ENCODE data around the gene STK39. TPM values are rescaled to one million over a fixed set of nuclear protein-coding genes. Genes with fewer than 3 reads are reported as not detected.

Gene STK39
- total RNA-seq, 1 experiment from 2014 or later, result 18.3 TPM

- Histone ChIP-seq H3K4me3 (no peak overlapping the region), H3K27ac (no peak overlapping the region), H3K9me3 (replicated peaks) (no peaks in the 10 kb centered on the region), H3K27me3 (replicated peaks) (no peaks in the 10 kb centered on the region), H3K4me1 (replicated peaks) (no peaks in the 10 kb centered on the region), H3K36me3 (peaks cover 6% of the 10 kb centered on the region; the same call in 1 of the 2 replicates)
- no peak for DNase-seq (ENCODE audit: low read depth in 1 of 2, low spot score in 2 of 2)
These were observed 183.1 kb downstream of the STK39 start for GRCh38 chr2:168064011-168064998.

- H3K9me3 ChIP-seq (replicated peaks), result no peaks in the 10 kb centered on the region
- no peaks in the 10 kb centered on the region for H3K27me3 ChIP-seq (replicated peaks)
- H3K36me3 ChIP-seq, result peaks cover 6% of the 10 kb centered on the region; the same call in 1 of the 2 replicates
- H3K27ac ChIP-seq, result no peak overlapping the region
- no peak for DNase-seq (ENCODE audit: low read depth in 1 of 2, low spot score in 2 of 2)
- no peak overlapping the region for H3K4me3 ChIP-seq
- H3K4me1 ChIP-seq (replicated peaks), result no peaks in the 10 kb centered on the region
These were observed 184.5 kb downstream of the STK39 start for GRCh38 chr2:168062936-168063335.

GRCh38 chr2:168062054-168062453, 185.3 kb downstream of the STK39 start:
- no peak for DNase-seq (ENCODE audit: low read depth in 1 of 2, low spot score in 2 of 2)
- Histone ChIP-seq H3K27ac (no peak overlapping the region), H3K4me1 (replicated peaks) (no peaks in the 10 kb centered on the region), H3K27me3 (replicated peaks) (no peaks in the 10 kb centered on the region), H3K36me3 (peaks cover 6% of the 10 kb centered on the region; the same call in 1 of the 2 replicates), H3K4me3 (no peak overlapping the region), H3K9me3 (replicated peaks) (no peaks in the 10 kb centered on the region)

GRCh38 chr2:168060986-168061750, 186.2 kb downstream of the STK39 start:
- no peak overlapping the region for H3K4me3 ChIP-seq
- peaks cover 6% of the 10 kb centered on the region; the same call in 1 of the 2 replicates for H3K36me3 ChIP-seq
- no peaks in the 10 kb centered on the region for H3K4me1 ChIP-seq (replicated peaks)
- no peaks in the 10 kb centered on the region for H3K27me3 ChIP-seq (replicated peaks)
- H3K9me3 ChIP-seq (replicated peaks), result no peaks in the 10 kb centered on the region
- DNase-seq (ENCODE audit: low read depth in 1 of 2, low spot score in 2 of 2), result no peak
- H3K27ac ChIP-seq, result no peak overlapping the region

GRCh38 chr2:168059758-168060157, 187.6 kb downstream of the STK39 start:
- Histone ChIP-seq H3K27me3 (replicated peaks) (no peaks in the 10 kb centered on the region), H3K4me1 (replicated peaks) (no peaks in the 10 kb centered on the region), H3K4me3 (no peak overlapping the region), H3K27ac (no peak overlapping the region), H3K36me3 (peaks cover 6% of the 10 kb centered on the region; the same call in 1 of the 2 replicates), H3K9me3 (replicated peaks) (no peaks in the 10 kb centered on the region)
- no peak for DNase-seq (ENCODE audit: low read depth in 1 of 2, low spot score in 2 of 2)

GRCh38 chr2:168058675-168059074, 188.7 kb downstream of the STK39 start:
- Histone ChIP-seq H3K36me3 (peaks cover 6% of the 10 kb centered on the region; the same call in 1 of the 2 replicates), H3K27me3 (replicated peaks) (no peaks in the 10 kb centered on the region), H3K9me3 (replicated peaks) (no peaks in the 10 kb centered on the region), H3K27ac (no peak overlapping the region), H3K4me1 (replicated peaks) (no peaks in the 10 kb centered on the region), H3K4me3 (no peak overlapping the region)
- no peak for DNase-seq (ENCODE audit: low read depth in 1 of 2, low spot score in 2 of 2)

GRCh38 chr2:168056242-168056787, 191.1 kb downstream of the STK39 start:
- Histone ChIP-seq H3K36me3 (peaks cover 6% of the 10 kb centered on the region; the same call in 1 of the 2 replicates), H3K4me3 (no peak overlapping the region), H3K27ac (no peak overlapping the region), H3K9me3 (replicated peaks) (no peaks in the 10 kb centered on the region), H3K27me3 (replicated peaks) (no peaks in the 10 kb centered on the region), H3K4me1 (replicated peaks) (no peaks in the 10 kb centered on the region)
- no peak for DNase-seq (ENCODE audit: low read depth in 1 of 2, low spot score in 2 of 2)

- H3K4me1 ChIP-seq (replicated peaks), result no peaks in the 10 kb centered on the region
- H3K36me3 ChIP-seq, result no peaks in the 10 kb centered on the region
- no peaks in the 10 kb centered on the region for H3K9me3 ChIP-seq (replicated peaks)
- H3K4me3 ChIP-seq, result no peak overlapping the region
- no peak for DNase-seq (ENCODE audit: low read depth in 1 of 2, low spot score in 2 of 2)
- H3K27me3 ChIP-seq (replicated peaks), result no peaks in the 10 kb centered on the region
- no peak overlapping the region for H3K27ac ChIP-seq
These were observed 192.7 kb downstream of the STK39 start for GRCh38 chr2:168054657-168055056.

GRCh38 chr2:168053676-168054075, 193.7 kb downstream of the STK39 start:
- no peaks in the 10 kb centered on the region for H3K4me1 ChIP-seq (replicated peaks)
- DNase-seq (ENCODE audit: low read depth in 1 of 2, low spot score in 2 of 2), result no peak
- H3K27ac ChIP-seq, result no peak overlapping the region
- H3K27me3 ChIP-seq (replicated peaks), result no peaks in the 10 kb centered on the region
- H3K4me3 ChIP-seq, result no peak overlapping the region
- no peaks in the 10 kb centered on the region for H3K36me3 ChIP-seq
- no peaks in the 10 kb centered on the region for H3K9me3 ChIP-seq (replicated peaks)

- Histone ChIP-seq H3K4me1 (replicated peaks) (no peaks in the 10 kb centered on the region), H3K9me3 (replicated peaks) (no peaks in the 10 kb centered on the region), H3K36me3 (no peaks in the 10 kb centered on the region), H3K27me3 (replicated peaks) (no peaks in the 10 kb centered on the region), H3K27ac (no peak overlapping the region), H3K4me3 (no peak overlapping the region)
- DNase-seq (ENCODE audit: low read depth in 1 of 2, low spot score in 2 of 2), result no peak
These were observed 194.6 kb downstream of the STK39 start for GRCh38 chr2:168052773-168053172.

GRCh38 chr2:168050377-168050776, 197.0 kb downstream of the STK39 start:
- H3K36me3 ChIP-seq, result no peaks in the 10 kb centered on the region
- no peak for DNase-seq (ENCODE audit: low read depth in 1 of 2, low spot score in 2 of 2)
- no peaks in the 10 kb centered on the region for H3K27me3 ChIP-seq (replicated peaks)
- no peaks in the 10 kb centered on the region for H3K9me3 ChIP-seq (replicated peaks)
- no peak overlapping the region for H3K27ac ChIP-seq
- no peak overlapping the region for H3K4me3 ChIP-seq
- no peaks in the 10 kb centered on the region for H3K4me1 ChIP-seq (replicated peaks)

GRCh38 chr2:168049609-168050008, 197.8 kb downstream of the STK39 start:
- no peaks in the 10 kb centered on the region for H3K4me1 ChIP-seq (replicated peaks)

GRCh38 chr2:168047091-168047690, 200.2 kb downstream of the STK39 start:
- Histone ChIP-seq H3K27ac (no peak overlapping the region), H3K36me3 (no peaks in the 10 kb centered on the region), H3K9me3 (replicated peaks) (no peaks in the 10 kb centered on the region), H3K4me1 (replicated peaks) (no peaks in the 10 kb centered on the region), H3K27me3 (replicated peaks) (no peaks in the 10 kb centered on the region), H3K4me3 (no peak overlapping the region)
- DNase-seq (ENCODE audit: low read depth in 1 of 2, low spot score in 2 of 2), result no peak

More at GRCh38 chr2:168049609-168050008, 197.8 kb downstream of the STK39 start:
- no peaks in the 10 kb centered on the region for H3K36me3 ChIP-seq
- no peak overlapping the region for H3K27ac ChIP-seq
- H3K4me3 ChIP-seq, result no peak overlapping the region
- DNase-seq (ENCODE audit: low read depth in 1 of 2, low spot score in 2 of 2), result no peak
- H3K9me3 ChIP-seq (replicated peaks), result no peaks in the 10 kb centered on the region
- no peaks in the 10 kb centered on the region for H3K27me3 ChIP-seq (replicated peaks)

All from SJSA1 (cell line).